Kidney tubule cell (primary cell): ENCODE measurements around the gene CETN3.

Experiments used
- DNase-seq: peaks from one replicate; pipeline ENCODE4 v3.0.0-alpha.2; 2018; ENCODE audit warnings: low spot score

Gene CETN3

DNA sequence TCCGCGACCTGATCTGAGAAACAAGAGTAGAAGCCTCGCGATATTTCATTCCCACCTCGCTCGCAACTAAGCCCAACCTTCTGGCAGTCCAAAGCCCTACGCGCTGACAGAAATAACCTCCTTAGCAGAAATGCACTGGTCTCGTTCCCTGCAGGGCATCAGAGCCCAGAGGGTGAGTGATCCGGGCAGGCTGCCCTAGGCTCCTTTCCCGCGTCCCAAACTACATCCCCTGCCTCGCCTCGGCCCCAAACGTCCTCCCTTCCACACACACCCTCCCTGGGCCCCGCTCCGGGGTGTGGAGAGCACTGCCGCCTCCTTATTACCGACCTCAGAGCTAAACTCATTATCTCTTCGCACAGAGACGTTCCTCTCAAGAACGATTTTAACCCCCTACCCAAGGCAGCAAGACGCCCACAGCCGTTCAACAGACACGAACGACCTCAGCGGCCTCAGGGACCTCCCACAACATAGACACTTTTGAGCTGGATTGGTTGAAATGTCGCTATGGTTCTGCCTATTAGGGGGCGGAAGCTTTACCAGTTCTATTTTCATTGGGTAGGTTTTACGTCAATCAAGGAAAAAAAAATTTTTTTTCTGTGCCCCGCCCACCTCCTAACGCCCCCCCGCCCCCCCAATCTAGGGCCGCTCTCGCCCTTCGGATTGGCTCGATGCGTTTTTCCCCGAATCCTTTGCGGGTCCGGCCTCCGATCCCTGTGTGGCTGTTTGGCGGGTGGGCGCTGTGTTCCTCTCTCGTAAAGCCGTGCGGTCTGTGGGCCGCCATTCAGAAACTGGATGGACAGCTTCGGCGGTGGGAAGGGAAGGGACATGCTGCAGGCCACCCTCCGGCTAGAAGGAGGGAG is at the start of gene CETN3:
Gene CETN3 (minus strand): TSS at position 439 of the 860 bp plus-strand sequence. CDS start 95 bp downstream, at position 344.
- DNase-seq = peak; percentile 95

DNA sequence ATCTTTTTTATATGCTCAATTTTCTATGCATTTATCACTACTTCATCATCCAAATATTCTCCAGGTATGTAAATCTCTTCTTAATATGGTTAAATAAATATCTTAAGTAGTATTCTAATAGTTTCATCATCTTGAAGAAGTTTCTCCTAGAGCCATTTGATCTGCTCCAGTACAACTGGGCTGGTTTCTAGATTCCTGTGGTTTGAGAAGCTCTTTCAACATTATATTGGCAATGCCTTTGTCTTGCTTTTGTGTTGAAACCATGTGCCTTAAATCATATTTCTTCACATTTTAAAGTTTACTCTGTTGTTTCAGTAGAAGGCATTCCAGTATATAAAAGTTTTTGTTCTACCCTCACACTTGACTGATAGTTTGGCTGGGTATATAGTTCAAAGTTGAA is 37.4 kb upstream of the CETN3 start:
- DNase-seq = no peak

DNA sequence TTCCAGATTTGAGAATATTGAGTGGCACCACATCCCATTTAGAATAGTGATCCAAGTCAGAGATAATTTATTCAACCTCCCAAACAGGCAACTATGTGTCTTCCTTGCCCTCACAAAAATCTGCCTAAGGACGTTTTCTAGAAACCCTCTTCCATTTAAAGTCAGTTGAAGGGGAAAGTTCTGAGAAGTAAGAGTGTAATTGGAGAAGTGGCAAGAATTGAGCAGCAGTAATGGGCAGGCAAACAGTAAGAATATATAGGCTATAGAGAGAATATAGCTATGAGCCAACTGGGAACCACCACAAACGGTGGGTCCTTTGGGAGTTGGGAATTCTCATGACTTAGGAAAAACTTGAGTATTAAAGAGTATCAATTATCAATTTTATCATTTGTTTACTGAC is 31.1 kb upstream of the CETN3 start:
- DNase-seq = no peak

DNA sequence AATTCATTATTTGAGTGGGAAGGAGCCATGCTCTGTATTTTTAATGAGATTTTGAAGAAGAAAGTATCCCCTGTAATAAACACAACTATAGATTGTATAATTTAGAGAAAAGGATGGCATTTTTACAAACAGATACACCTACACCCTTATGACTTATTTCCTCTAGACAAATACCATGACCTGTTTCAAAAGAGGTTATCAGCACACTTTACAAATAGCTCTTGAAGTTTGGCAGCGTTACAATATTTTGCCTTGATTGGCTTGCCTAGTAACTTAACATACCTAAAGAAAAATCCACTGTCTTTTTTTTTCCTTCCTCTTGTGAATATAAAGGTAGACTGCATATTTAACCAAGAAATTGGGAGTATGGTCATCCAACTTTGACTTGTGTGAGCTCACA is 28.5 kb upstream of the CETN3 start:
- DNase-seq = no peak

DNA sequence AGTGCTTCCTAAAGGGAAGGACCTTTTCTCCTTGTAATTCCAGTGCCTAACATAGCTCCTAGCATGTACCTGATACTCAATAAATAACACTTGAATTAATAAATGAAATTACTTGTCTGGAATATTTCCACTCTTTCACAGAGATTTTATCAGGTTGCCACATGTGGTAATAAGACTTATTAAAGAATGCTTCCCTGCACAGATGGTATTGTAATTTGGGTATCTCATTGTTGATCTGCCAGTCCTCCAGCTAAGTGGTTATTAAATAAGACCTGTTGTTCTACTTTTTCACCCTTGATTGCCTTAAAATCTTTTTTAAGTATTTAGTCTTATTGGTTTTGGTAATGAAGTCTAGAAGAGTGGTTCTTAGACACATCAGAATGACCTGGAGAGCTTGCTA is 28.1 kb upstream of the CETN3 start:
- no peak for DNase-seq

DNA sequence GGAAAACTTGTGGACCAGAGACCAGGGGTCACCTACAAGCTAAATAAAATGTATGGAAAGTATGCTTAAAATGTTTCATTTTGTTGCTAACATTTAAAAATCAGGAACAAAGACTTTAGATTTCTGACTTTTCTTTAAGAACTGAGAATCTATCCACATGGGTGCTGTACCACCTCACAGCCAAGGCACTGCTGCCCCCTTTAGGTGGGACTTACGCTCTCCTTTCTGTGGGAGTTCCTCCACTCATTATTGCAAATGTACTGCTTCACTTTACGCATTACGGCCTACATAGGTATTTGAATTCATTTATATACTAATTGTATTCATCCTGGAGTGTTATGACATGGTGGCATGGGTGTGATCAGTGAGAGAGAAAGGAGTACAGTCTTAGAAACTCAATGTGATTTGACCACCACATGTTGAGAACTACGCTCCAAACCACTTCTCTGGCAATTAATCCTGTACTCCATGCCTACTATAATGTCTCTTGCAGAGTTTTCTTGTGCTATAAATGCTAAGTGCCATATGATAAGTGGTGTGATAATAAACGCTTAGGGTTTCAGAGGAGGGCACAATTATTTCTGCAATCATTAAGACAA is 24.7 kb upstream of the CETN3 start:
- DNase-seq = peak; percentile 39

DNA sequence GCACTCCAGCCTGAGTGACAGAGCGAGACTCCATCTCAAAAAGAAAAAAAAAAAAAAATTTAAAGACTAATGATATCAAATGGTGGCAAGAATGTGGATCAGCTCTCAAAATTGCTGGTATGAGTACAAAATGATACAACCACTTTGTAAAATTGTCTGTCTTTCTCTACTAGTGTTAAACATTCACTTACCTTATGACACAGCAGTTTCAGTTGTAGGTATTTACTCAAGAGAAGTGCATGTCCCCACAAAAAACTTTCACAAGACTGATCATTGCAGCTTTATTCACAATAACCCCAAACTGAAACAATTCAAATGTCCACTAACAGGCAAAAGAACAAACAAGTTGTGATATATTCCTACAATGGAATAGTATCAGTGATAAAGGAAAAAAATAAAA is 14.7 kb upstream of the CETN3 start:
- DNase-seq = no peak

DNA sequence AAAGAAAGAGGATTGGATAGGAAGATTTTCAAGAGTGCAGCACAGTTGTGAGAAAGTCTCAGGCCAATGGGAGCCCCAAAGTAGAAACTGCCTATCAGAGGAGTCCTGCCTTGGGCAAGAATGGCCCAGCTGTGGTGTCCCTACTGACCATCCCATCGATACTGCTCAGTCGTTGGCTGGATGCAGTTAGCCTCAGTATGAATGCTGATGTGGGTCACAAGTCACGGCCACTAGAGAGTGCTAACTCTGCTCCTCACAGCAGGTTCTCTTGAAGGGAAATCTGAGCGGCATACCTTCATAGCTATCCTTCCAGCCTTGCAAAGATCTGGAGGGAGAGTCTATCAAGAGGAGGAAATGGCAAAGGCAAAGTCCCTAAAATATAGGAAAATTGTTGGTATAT is 11.6 kb upstream of the CETN3 start:
- DNase-seq = peak; percentile 17

DNA sequence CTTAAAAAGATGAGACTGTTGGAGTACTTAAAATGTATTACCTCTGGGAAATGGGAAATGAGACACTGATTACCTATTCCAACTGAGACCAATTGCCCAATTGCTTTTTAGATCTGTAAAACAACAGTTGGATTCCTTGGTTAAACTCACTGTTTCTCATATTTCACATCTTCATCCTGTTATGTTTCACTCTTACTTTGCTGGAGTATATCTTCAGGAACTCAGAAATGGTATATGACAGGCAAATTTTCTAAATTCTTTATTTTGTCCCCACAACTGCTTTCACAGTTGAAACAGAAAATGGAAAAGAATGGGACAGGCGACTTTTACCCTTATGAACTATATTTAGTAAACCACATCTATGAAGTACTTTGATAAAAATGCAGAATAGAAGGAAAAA is 8.7 kb upstream of the CETN3 start:
- DNase-seq = no peak

DNA sequence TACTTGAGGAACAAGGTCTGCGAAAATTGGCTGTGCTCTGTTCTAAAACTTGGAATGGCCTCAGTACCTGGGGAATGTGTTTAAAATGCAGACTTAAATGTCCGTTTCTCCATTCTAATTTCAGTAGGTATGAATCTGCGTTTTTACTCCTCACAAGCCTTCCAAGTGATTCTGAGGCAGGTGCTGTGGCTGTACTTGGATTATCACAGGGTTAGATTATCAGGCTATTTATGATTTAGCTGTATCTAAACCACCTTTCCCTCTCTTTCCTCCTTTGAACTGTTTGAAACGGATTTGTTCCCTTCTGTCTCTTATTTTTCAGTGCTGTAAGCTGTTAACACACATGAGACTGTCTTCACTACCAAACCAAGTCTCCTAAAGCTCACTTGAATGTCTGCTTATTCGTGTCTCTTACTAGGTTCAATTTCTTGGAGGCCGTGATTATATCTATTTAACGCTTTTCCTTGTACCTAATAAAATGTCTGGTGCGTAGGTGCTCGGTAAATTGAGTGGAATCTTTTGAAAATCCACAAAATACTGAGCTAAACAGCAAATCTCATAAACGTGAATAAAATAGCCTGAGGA is 714 bp upstream of the CETN3 start:
- DNase-seq = no peak

DNA sequence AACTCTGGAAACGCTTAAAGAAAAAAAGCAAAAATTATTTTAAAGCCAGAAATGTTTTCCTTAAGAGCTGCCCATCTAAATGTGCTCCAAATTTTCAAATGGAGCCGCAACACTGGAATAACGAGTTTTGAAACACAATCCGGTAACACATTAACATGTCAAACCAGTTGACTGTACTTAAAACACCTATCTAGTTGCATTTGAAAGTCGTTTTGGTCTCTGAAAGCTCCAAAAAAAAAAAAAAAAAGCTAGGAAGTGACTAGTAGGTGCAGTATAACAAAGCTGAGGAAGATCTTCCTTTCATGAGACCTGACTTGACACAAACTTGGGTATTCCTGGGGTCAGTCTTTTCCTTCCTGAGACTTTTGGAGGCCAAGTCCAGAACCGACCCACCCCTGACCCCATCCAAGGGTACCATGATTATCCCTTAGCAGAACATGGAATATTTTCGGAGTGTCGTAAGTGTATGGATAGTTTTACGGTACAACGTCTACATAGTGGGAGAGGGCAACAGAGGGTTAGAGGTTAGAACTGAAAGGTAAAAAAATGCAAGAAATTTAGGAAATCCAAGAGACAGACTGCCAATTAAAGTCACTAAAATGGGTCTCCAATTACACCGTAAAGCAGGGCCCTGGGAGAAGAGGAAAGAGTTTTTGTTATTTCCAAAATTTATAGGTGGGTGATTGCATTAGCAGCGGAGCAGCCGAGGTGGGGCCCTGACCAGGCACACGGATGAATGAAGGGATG is 812 bp downstream of the CETN3 start:
- peak; percentile 20 for DNase-seq

DNA sequence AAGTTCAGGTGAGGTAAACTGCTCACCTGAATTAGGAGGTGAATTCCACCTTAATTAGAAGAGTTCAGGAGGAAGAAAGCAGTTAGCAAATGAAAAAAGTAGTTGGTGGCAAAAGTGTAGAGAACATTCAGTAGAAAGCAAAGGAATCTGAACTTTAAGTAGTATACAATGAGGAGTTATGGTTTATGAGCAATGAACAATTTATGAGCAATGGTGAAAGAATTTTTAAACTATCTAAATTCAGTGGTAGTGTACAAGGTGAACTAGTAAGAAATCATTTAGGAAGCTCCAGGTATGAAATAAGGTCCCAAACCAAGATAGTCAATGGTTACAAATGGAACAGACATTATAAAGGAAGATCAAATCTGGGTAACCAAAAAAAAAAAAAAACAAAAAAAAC is 3.1 kb downstream of the CETN3 start:
- peak; percentile 31 for DNase-seq

DNA sequence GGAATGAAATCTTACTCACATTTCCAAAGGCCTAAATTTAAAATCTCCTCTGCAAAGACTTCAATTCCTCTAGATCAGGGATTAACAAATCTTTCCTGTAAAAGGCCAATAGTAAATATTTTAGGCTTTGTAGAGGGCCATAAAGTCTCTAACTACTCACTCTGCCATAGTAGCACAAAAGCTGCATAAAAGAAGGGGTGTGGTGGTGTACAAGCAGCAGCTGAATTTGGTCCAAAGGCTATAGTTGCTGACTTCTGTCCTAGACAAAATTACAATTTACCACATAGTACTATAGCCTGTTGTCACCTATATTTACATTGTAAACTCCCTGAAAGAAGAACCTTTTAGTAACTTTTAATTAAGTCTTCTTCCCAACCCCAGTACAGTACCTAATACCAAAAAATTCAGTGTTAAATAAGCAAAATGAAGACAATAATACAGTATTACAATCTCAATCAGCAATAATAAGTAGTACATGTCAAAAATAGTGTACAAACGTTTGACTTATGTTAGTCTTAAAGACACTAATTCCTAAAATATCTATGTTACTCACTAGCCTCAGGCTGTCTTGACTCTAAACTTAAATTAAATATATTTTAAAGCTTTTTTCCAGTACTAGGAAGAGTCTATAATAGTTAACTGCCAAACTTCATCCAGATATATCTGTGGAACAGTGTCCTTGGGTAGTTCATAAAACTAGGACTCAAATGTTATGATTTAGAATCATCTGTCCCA is 6.9 kb downstream of the CETN3 start:
- DNase-seq = no peak

DNA sequence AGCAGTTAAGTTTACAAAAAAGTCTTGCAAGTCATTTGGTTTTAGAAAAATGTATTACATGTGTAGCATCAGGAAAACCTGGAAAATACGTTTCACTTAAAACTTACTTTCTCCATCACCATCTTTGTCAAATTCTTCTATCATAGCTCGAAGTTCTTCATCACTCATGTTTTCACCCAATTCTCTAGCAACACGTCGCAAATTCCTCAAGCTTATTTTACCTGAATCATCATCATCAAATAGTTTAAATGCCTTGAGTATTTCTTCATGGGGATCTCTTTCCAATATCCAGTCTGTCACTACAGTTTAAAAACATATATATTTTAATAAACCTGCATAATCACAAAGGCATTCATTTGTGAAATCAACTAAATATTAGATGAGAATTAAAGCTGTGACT is 10.3 kb downstream of the CETN3 start:
- DNase-seq = no peak

DNA sequence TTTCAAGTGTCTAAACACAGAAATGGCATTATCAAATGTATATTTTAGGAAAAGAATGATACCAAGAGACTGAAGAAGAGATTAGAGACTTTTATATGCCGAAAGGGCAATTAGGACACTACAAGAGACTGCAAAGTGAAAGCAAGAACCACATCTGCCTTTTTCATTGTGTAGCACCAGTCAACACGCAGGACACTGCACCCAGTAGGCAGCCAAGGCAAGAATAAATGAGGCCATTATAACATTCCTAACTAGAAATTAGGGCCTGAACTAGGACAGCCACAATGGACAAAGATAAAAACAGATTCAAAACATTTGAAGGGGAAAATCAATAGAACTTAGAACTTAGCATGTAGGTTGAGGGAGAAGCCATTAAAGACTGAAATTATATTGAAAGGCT is 10.8 kb downstream of the CETN3 start:
- DNase-seq = no peak

DNA sequence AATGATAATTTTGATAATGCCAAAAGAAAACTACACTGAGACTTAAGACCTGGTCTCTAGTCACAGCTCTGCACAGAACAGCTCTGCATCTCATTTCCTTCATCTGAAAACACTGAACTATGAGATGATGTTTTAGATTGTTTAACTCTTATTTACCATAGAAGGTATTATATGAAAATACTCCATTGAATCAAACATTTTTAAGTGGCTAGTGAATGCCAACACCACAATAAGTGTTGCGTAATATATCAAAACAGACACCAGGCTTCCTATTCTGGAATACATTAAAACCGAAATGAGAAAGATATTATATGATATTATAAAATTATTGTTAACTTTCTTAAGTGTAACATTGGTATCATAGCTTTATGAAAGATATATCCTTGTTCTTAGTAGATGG is 14.6 kb downstream of the CETN3 start:
- no peak for DNase-seq

DNA sequence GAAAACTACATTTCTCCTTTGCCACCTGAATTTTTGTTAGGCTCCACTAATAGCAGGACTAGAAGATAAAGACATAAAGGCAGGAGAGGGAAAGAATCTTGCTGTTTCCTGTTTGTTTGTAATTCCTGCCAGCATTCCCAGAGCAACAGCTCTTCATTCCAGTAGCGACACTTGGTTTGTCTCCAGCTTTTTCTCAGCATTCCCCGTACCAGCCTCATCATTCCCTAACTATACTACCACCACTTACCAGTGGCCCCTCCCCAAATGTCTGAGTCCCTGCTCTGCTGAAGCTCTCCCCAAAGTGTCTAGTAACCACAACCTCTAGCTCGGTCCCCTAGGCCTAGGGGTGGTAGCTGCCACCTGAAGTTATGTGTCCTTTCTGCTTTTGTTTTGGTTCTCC is 18.6 kb downstream of the CETN3 start:
- no peak for DNase-seq

DNA sequence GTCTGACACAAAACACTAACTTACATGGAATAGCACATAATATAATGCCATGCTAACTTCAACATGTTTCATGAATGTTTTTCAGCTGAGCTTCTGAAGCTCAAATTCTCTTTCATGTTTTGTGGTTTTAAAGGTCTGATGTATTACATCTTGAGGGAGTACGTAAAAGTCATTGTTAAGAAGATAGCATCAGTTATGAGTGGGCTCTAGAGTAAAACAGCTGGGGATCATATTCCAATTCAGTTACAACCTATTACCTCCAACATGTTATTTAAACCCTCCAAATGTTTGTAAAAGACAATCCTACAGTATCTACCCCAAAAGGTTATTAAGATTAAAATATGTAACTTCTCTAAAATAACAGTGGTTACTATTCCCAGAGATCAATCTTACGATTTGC is 19.2 kb downstream of the CETN3 start:
- DNase-seq = no peak

DNA sequence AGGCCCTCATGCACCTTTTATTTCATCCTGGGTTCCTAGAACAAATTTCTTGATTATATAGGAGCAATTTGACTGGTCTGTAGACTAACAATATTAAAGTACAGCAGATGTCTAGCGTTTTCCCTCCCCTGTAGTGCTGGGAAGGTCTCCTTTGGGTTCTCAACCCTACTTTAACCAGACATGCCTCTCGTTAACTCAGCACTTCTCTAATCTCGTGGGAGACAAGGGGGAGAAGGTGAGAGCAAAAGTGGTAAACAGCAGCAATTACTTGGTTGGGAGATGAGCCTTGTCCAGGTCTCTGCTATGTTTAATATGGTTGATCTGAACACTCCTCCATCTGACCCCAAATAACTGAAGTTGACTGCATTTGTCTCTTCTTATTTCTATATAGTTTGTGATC is 22.0 kb downstream of the CETN3 start:
- DNase-seq = no peak

DNA sequence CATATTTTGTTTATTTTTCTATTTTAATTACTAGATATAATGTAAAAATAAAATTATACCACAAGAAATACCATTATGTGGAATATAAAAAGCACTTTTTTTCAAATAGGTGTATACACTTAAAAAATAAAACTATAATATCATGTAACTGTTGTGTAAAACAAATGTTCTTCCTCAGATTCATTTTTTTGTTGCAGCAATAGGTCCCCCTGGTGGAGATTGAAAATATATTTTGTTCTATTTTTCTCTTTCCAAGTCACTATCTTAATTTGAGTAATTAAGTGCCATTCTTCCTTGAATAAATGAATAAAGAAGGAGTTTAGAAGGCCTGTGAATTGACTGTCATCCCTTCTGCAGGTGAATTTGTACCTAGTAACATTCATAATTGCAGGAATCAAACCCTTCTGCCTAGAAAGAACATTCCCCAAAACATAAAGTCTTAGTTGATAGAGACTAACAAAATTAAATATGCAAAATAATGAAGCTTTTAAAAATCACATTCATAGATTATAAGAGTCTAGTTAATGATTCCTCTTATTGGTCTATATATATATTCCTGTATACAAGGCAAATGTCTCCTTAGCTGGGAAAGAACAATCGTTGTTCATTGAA is 23.4 kb downstream of the CETN3 start:
- peak; percentile 24 for DNase-seq

DNA sequence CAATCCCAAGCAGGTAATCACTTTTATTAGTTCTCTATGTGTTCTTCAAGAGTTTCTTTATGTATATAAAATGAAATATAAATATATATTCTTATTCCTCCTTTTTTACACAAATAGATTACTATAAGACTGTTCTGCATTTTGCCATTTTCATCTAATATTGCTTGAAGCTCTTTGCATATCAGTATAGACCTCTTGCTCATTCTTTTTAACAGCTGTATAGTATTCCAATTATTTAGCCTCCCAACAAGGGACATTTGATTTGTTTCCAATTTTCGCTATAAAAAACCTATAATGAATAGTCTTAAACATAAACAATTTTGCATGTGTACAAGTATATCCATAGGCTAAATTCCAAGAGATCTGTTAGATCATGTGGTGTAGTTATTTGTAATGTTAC is 25.2 kb downstream of the CETN3 start:
- no peak for DNase-seq

DNA sequence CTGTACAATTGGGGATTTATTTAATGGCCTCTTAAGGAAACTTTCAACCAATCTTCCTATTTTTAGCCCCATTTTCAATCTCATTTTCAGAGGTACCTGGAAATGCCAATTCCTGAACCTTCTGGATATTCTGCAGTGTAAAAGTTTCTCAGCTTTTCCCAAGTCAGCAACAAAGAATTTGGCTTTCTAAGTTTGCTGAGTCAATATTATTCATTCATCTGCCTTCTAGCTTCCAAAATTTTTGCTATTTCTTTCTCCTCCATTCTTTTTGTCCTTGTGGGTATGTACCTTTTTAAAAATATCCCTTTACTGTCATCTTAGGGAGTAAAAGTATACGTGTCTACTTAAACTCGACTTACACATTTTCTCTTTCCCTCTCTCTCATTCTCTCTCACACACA is 25.7 kb downstream of the CETN3 start:
- DNase-seq = no peak
